HG03159 (cell line): Measurements from ENCODE around the gene ESYT2.
"Not testable (repeated sequence)": the region's sequence is repeated elsewhere in the genome, so short reads cannot be mapped to it uniquely, and the experiment has no call there.

Experiments
- ATAC-seq: cut with Tn5 transposase; IDR thresholded peaks from one replicate; pipeline ENCODE4 v1.9.1; 2021; ENCODE audit warnings: mild to moderate bottlenecking, moderate library complexity; ENCODE audit not compliant: unreplicated experiment

The ESYT2 gene, protein sequence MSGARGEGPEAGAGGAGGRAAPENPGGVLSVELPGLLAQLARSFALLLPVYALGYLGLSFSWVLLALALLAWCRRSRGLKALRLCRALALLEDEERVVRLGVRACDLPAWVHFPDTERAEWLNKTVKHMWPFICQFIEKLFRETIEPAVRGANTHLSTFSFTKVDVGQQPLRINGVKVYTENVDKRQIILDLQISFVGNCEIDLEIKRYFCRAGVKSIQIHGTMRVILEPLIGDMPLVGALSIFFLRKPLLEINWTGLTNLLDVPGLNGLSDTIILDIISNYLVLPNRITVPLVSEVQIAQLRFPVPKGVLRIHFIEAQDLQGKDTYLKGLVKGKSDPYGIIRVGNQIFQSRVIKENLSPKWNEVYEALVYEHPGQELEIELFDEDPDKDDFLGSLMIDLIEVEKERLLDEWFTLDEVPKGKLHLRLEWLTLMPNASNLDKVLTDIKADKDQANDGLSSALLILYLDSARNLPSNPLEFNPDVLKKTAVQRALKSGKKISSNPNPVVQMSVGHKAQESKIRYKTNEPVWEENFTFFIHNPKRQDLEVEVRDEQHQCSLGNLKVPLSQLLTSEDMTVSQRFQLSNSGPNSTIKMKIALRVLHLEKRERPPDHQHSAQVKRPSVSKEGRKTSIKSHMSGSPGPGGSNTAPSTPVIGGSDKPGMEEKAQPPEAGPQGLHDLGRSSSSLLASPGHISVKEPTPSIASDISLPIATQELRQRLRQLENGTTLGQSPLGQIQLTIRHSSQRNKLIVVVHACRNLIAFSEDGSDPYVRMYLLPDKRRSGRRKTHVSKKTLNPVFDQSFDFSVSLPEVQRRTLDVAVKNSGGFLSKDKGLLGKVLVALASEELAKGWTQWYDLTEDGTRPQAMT

DNA sequence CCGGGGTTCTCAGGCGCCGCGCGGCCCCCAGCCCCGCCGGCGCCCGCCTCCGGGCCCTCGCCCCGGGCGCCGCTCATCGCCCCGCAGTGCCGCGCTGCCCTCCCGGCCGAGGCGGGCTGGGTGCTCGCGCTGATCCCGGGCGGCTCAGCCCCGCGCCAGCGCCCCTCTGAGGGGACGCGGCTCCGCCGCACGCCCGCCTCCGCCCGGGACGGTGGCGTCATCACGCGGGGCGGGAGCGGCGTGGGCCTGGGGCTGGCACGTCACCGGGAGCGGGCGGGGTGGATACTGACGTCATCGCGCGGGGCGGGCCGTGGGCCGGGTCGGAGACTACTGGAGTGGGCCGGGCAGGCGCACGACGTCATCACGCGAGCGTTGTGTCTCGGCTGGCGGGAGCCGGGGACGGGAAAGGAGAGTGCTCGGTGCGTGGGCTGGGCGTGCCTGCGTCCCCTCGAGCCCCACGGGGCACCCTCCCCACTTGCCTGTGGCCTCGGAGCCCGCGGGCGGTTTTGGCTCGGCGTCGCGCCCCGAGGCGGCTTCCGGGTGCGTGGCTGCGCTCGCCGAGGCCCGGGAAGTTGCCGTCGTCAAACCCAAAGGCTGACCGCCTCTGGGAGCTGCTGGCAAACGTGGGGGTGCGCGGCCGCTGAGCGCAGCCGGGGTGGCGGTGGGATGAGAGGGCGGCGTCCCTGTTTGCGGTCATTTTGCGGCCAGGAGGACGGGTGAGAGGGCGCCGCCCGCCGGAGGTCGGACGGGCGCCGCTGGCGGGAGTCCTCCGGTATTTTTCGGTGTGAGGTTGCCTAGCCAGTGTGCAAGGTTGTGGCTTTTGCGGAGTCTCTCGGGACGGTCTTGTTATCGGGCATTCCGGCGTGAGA lies at the start of gene ESYT2:
TSS of gene ESYT2 (minus strand) at position 168 of the 869 bp plus-strand sequence. CDS start at position 77, 91 bp downstream.
- ATAC-seq: peak; percentile 82

DNA sequence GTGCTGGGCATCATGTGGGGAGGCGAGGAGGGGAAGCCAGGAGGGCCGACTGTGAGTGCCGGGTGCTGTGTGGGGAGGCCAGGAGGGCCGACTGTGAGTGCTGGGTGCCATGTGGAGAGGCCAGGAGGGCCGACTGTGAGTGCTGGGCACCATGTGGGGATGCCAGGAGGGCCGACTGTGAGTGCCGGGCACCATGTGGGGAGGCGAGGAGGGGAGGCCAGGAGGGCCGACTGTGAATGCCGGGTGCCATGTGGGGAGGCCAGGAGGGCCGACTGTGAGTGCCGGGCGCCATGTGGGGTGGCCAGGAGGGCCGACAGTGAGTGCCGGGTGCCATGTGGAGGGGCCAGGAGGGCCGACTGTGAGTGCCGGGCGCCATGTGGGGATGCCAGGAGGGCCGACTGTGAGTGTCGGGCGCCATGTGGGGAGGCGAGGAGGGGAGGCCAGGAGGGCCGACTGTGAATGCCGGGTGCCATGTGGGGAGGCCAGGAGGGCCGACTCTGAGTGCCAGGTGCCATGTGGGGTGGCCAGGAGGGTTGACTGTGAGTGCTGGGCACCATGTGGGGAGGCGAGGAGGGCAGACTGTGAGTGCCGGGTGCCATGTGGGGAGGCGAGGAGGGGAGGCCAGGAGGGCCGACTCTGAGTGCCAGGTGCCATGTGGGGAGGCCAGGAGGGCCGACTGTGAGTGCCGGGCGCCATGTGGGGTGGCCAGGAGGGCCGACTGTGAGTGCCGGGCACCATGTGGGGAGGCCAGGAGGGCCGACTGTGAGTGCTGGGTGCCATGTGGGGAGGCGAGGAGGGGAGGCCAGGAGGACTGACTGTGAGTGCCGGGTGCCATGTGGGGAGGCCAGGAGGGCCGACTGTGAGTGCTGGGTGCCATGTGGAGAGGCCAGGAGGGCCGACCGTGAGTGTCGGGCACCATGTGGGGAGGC lies 49.1 kb upstream of the ESYT2 start:
- not testable (repeated sequence) for ATAC-seq

DNA sequence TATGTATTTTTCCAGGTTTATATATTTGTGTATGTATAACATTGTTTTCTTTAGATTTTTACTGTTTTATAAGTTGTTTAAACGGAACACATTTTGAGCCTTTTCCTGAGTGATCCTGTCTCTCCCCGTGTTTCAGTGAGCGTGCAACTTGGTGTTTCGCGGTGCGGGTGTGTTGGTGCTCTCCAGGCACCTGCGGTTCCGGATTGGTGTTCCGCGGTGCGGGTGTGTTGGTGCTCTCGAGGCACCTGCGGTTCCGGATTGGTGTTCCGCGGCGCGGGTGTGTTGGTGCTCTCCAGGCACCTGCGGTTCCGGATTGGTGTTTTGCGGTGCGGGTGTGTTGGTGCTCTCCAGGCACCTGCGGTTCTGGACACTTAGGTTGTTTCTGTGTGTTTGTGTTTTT lies 47.7 kb upstream of the ESYT2 start:
- ATAC-seq: no peak

DNA sequence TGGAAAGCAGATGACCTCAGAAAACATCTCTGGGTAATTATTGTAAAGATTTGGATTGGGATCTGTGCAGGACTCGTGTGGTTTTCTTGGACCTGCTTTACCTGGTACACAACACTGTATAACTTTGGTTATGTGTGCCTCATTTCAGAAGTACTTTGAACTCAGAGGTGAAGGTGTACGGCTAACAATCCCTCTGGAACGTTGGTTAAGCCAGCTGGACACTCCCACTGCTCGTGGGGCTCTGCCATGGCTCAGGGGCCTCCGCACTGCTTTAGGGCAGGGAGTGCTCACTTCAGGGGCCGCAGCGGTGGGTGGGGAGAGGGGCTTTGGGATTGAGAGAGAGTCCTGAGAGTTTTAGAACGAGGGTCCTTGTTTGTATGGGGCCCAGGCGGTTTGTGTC lies 40.6 kb upstream of the ESYT2 start:
- no peak for ATAC-seq

DNA sequence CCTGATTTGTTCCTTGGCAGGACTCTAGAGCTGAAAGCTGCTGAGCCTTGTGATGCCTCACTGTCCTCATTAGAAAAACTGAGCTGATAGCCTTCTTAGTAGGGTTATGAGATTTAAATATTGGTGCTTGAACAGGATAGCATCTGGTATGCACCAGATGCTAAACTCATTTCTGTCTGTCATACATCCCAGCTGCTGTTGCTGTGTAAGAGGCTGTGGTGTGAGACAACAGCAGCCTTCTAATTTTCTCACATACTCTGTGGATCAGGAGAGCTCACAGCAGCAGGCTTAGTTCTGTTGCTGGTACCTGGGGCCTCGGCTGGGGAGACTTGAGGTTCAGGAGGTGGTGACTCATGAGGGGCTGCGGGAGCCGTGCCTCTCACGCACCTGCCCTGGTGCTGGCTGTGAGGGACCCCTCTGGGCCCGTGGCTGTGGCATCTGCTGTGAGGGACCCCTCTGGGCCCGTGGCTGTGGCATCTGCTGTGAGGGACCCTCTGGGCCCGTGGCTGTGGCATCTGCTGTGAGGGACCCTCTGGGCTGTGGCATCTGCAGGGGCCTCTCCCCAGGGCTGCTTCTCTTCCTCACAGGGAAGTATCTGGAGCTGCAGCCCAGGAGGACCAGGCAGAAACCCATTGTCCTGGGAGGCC lies 39.6 kb upstream of the ESYT2 start:
- ATAC-seq: no peak

DNA sequence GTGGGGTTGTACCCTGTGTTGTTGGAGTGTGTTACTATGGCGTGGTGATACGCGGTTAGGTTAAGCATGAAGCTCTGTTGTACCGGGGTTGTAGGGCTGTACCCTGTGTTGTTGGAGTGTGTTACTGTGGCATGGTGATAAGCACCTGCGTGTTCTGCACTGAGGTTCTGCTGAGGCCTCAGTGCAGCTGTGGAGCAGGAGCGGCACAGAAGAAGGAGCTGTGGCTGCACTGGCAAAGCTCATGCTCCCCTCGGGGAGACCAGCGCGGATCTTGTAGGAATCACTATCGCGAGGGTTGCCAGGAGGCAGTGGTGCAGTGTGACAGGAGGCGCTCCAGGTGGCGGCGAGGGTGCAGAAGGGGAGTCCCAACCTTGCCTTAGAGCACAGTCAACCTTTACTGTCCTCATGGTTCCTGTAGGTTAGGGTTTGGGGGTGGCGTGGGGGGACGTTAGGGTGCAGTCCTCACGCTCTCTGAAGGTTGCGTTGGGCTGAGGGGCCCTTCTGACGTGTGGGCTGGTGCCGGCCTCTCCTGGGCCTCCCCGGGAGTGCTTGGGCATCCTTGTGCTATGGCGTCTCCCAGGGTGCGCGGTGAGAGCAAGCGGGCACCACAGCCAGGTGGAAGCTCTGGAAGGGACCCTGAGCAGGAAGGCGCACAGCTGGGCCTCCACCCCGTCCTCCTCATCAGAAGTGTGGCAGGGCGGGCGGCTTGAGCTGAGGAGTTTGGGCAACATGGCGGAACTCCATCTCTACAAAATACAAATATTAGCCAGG lies 38.1 kb upstream of the ESYT2 start:
- ATAC-seq: no peak

DNA sequence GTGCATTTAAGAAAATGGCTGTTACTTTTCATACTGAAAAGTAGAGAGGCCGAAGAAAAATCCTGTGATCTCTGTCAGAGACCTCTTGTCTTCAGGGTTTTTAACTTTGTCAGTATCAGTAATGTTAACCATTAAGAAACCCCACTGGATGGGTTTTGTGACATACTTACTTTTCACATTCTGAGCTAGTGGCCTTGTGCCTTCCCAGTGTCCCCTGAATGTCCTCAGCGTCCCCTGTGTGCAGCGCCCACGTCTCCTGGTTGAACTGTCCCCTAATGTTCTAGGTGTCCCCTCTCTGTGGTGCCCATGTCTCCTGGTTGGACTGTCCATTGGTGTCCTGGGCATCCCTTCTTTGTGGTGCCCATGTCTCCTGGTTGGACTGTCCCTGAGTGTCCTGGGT lies 36.7 kb upstream of the ESYT2 start:
- ATAC-seq: no peak

DNA sequence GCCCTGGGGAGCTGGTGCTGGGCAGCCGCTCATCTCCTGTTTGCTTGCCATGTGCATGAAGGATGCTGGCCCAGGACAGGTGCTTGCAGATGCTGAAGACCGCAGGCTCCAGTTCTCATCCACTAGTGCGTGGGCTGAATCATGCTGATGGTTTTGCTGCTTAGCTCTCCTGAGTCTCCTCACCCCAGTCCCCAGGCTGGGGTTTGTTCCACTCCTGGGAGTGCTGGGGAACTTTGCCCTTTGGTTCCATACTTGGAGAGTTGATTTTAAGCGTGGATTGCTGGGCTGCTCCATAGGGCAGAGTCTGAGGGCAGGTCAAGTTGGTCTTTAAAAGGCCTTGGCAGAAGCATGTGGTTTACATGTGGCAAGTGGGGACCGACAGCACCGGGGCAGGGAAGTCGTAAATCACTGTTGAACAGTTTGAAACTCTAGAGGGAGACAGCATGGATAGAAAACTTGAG lies 36.2 kb upstream of the ESYT2 start:
- ATAC-seq: no peak

DNA sequence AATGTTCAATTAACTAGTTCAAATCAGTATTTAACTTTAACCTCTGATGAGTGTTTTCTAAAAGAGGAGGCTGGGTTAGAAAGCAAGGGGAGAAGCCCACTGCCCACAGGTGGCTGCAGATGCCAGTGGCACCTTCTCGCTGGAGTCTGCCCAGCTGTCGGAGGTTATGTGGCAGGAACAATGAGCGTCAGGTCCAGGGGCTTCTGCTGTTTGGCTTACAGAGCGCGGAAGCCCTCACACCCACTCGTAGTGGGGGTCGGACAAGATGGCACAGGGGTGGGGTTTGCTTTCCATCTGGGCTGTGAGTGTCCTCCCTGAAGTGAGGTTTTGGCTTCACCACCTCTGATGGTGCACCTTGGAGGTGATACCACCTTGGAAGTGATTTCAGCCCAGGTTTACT lies 35.5 kb upstream of the ESYT2 start:
- ATAC-seq: no peak

DNA sequence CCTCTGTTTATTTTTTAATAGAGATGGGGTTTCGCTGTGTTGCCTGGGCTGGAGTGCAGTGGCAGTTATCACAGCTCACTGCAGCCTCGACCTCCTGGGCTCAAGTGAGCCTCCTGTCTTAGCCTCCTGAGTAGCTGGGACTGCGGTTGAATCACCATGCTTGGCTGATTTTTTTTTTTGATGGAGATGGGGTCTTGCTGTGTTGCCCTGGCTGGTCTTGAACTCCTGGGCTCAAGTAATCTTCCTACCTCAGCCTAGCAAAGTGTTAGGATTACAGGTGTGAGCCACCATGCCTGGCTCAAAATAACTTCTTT lies 35.2 kb upstream of the ESYT2 start:
- no peak for ATAC-seq

DNA sequence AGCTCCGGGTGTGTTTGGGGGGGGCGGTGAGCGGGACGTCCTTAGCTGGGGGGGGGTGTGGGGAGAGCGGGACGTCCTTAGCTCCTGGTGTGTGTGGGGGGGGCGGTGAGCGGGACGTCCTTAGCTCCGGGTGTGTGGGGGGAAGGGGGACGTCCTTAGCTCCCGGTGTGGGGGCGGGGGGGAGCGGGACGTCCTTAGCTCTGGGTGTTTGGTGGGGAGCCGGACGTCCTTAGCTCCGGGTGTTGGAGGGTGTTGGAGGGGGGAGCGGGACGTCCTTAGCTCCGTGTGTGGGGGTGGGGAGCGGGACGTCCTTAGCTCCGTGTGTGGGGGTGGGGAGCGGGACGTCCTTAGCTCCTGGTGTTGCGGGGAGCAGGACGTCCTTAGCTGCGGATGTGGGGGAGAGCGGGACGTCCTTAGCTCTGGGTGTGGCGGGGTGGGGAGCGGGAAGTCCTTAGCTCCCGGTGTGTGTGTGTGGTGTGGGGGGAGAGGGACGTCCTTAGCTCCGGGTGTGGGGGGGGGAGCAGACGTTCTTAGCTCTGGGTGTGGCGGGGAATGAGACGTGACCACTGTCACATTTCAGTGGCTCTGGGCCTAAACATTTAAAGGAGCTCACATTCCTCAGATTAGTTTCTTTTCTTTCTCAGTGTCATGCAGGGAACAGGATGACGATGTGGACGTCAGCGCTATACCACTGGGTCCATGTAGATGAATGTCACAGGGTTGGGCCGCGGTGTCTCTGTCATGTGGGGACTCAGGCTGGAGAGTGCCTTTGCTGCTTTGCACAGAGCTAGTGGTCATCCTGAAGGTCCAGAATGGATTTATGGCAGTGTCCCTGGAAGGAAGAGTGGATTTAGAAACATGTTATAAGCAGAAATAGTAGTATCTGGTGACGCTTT lies 34.5 kb upstream of the ESYT2 start:
- peak; percentile 32 for ATAC-seq

DNA sequence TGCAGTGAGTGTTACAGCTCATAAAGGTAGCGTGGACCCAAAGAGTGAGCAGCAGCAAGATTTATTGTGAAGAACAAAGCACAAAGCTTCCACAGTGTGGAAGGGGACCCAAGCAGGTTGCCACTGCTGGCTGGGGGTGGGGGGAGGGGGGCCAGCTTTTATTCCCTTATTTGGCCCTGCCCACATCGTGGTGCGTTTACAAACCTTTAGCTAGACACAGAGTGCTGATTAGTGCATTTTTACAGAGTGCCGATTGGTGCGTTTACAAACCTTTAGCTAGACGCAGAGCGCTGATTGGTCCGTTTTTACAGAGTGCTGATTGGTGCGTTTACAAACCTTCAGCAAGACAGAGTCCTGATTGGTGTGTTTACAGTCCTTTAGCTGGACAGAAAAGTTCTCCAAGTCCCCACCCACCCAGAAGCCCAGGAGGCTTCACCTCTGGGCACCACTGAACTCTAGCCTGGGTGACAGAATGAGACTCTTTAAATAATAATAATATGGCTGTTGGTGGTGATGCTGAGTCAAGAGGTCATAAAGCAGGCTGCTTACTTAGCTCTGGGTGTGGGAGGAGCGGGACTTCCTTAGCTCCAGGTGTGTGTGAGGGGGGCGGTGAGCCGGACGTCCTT lies 33.8 kb upstream of the ESYT2 start:
- ATAC-seq: peak; percentile 65

DNA sequence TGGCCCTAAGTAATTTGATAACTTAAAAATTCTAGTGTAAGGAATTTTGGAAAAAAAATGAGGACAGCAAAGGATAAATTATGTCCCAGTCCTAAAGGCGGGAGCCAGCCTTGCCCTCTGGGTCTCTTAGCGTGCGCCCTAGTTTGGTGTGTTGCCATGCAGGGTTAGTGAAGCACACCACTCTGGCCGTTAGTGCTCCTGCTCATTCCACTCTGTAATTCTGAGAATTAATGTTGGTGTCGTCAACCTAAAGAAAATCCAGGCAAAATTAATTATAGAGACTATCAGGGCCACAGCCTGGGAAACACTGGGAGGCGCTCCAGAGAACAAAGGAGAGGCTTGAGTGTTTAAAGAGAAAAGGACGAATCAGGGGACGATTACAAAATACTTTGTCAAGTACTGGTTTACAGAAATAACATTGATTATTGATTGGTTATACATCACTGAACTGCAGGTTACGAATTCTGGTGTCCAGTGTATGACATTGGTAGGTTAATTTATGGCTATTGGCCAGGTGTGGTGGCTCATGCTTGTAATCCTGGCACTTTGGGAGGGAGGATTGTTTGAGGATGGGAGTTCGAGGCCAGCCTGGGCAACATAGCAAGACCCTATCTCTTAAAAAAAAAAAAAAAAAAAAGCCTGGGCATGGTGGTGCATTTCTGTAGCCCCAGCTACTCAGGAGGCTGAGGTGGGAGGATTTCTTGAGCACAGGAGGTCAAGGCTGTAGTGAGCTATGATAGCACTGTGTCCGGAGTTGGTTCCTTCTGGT lies 32.8 kb upstream of the ESYT2 start:
- ATAC-seq: no peak

DNA sequence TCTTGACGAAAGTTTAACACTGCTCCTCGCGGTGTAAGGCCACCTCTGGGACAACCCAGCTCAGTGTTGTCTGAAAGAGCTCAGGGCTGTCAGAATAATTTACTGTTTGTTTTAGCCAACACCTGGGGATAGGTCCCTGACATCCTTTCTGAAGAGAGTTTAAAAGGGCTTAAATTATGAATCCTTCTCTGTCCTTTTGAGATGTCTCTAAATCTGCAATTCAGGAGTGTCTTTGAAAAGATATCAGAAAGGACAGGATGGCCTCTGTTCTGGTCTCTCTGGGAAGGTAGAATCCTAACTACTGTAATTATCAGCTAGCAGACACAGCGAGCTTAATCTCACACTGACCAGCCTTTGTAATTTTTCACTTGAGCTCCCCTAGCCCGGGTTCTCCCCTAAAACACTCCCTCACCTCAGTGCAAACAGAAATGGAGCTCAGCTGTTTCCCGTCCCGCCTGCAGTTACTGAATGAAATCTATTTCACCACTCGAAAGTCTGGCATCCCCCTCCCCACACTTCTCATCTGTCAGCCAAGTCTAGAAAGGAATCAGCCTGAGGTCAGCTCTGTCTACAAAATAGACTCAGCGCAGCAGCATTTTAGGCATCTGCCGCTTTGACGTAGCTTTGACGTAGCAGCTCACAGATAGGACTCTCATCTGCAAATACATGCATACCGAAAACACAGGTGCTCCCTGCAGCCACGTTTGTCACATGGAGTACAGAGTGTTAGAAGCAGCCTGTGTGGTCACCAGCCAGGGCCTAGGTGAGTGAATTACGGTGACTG lies 31.9 kb upstream of the ESYT2 start:
- no peak for ATAC-seq

DNA sequence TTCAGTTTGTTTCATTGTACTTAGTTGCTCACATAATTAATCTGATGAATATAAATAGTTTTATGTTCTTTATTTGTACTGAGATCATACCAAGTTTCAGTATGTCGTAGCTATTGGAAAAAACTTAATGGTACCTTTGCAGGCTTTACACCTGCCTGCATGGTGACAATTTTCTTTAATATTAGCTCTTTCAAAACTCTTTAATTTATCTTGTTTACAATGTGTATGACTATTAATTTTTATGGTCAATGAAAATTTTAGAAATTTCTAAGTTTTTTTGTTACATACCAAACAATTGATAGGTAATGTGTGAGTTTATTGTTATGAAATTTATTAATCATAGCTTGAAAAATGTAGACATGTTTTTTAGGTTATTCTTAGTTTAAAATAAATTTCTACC lies 31.1 kb upstream of the ESYT2 start:
- no peak for ATAC-seq
